Calu3 (cell line): ENCODE measurements around the gene KREMEN2. TPM values are rescaled to one million over a fixed set of nuclear protein-coding genes. Genes with fewer than 3 reads are reported as not detected.

Experiments used
- BruUV-seq: library from RNA; stranded (reverse); fragments of 400-500 nt; replicated peaks from 2 replicates; lab custom pipeline; 2021; lab: Mats Ljungman, UMichigan
- CTCF ChIA-PET: fragments of 300-600 bp; sonication (Branson Sonifier 250); formaldehyde crosslinking; loops from one replicate; lab custom pipeline; 2022; ENCODE audit warnings: antibody characterized with exemption; lab: Charles Lee
- DNase-seq: peaks from one replicate; pipeline ENCODE4 v3.0.0; 2022
- H3K27ac Mint-ChIP-seq: one replicate; pipeline ENCODE4 v1.8.0; 2022; ENCODE audit warnings: mixed read lengths; ENCODE audit not compliant: unreplicated experiment
- H3K27me3 Mint-ChIP-seq: one replicate; pipeline ENCODE4 v1.8.0; 2022; ENCODE audit warnings: mixed read lengths; ENCODE audit not compliant: unreplicated experiment
- H3K36me3 Mint-ChIP-seq: one replicate; pipeline ENCODE4 v1.8.0; 2022; ENCODE audit warnings: mild to moderate bottlenecking, moderate library complexity, mixed read lengths; ENCODE audit not compliant: insufficient read depth, unreplicated experiment
- H3K4me1 Mint-ChIP-seq: one replicate; pipeline ENCODE4 v1.8.0; 2022; ENCODE audit warnings: mild to moderate bottlenecking, low read depth, mixed read lengths; ENCODE audit not compliant: unreplicated experiment
- H3K4me3 Mint-ChIP-seq: one replicate; pipeline ENCODE4 v1.8.0; 2022; ENCODE audit warnings: mild to moderate bottlenecking, low read depth, moderate library complexity, mixed read lengths; ENCODE audit not compliant: unreplicated experiment
- H3K9me3 Mint-ChIP-seq: one replicate; pipeline ENCODE4 v1.8.0; 2022; ENCODE audit warnings: low read depth, mixed read lengths; ENCODE audit not compliant: unreplicated experiment
- CTCF ChIP-seq: fragments of 200-600 bp; IDR thresholded peaks from one replicate; pipeline ENCODE4 v1.8.0; 2022; ENCODE audit warnings: antibody characterized with exemption; ENCODE audit not compliant: unreplicated experiment
- intact Hi-C: fragments of 100-400 bp; cut with micrococcal nuclease; formaldehyde crosslinking; loops from one replicate; pipeline ENCODE4 v1.10.0; 2022; ENCODE audit not compliant: unreplicated experiment
- total RNA-seq: library from RNA; stranded (reverse); gene quantifications from 2 replicates; pipeline ENCODE4 v1.2.3, GENCODE V29; 2022

The KREMEN2 gene
- total RNA-seq, 1 experiment from 2014 or later = not detected

GRCh38 chr16:3013491-3013951 is 49.4 kb downstream of the KREMEN2 start:
- Mint-ChIP-seq H3K4me1 (peaks cover 42% of the 10 kb centered on the region), H3K27ac (peak overlapping the region; percentile 79), H3K9me3 (no peaks in the 10 kb centered on the region), H3K36me3 (peaks cover 61% of the 10 kb centered on the region), H3K27me3 (no peaks in the 10 kb centered on the region), H3K4me3 (peak overlapping the region; percentile 60)
- CTCF ChIA-PET = interaction anchor here (1.2 kb wide), 1 partner anchor 18 kb away, joined by 5 read pairs; no protein-coding TSS in a partner anchor
- peak; percentile 49 for TF ChIP-seq CTCF
- intact Hi-C loops = no loop called here
- DNase-seq = no peak
- BruUV-seq = no TSS peak

GRCh38 chr16:3013998-3014690 is 50.1 kb downstream of the KREMEN2 start:
- TF ChIP-seq CTCF = no peak
- intact Hi-C loops = no loop called here
- peaks cover 55% of the 10 kb centered on the region for H3K36me3 Mint-ChIP-seq
- CTCF ChIA-PET = no interaction called here
- H3K27me3 Mint-ChIP-seq = no peaks in the 10 kb centered on the region
- no peak for DNase-seq
- no peak overlapping the region for H3K4me3 Mint-ChIP-seq
- H3K27ac Mint-ChIP-seq = peak overlapping the region; percentile 48
- peaks cover 39% of the 10 kb centered on the region for H3K4me1 Mint-ChIP-seq
- no TSS peak for BruUV-seq
- H3K9me3 Mint-ChIP-seq = no peaks in the 10 kb centered on the region

GRCh38 chr16:3014971-3015370 is 50.9 kb downstream of the KREMEN2 start:
- Mint-ChIP-seq H3K4me1 (peaks cover 43% of the 10 kb centered on the region), H3K4me3 (no peak overlapping the region), H3K36me3 (peaks cover 51% of the 10 kb centered on the region), H3K27me3 (no peaks in the 10 kb centered on the region), H3K9me3 (no peaks in the 10 kb centered on the region), H3K27ac (no peak overlapping the region)
- TF ChIP-seq CTCF = no peak
- CTCF ChIA-PET = no interaction called here
- intact Hi-C loops = no loop called here
- no TSS peak for BruUV-seq
- no peak for DNase-seq

- Mint-ChIP-seq H3K4me3 (no peak overlapping the region), H3K27me3 (no peaks in the 10 kb centered on the region), H3K9me3 (no peaks in the 10 kb centered on the region), H3K36me3 (peaks cover 57% of the 10 kb centered on the region), H3K27ac (no peak overlapping the region), H3K4me1 (peaks cover 48% of the 10 kb centered on the region)
- CTCF ChIA-PET = no interaction called here
- BruUV-seq = no TSS peak
- TF ChIP-seq CTCF = no peak
- intact Hi-C loops = no loop called here
- DNase-seq = no peak
Measured at GRCh38 chr16:3015865-3016521, 51.9 kb downstream of the KREMEN2 start.
